ENCODE results near the gene RAB40B. TPM values are rescaled to one million over a fixed set of nuclear protein-coding genes. Genes with fewer than 3 reads are reported as not detected.
A peak's percentile ranks its signal among the peaks of the same experiment; 100 is the strongest.

Gene RAB40B
- total RNA-seq, 6 experiments from 2014 or later: 8.0 to 14.8 (median 9.3) TPM

- H3K27me3 Mint-ChIP-seq (ENCODE audit: insufficient read depth): peaks cover 4% of the 10 kb centered on the region; the same call in 1 of the 2 replicates
- no peak for DNase-seq
- TF ChIP-seq CTCF (IDR thresholded peaks at IDR 0.05): no peak
- no peaks in the 10 kb centered on the region for H3K9me3 Mint-ChIP-seq
- no peak overlapping the region for H3K4me3 Mint-ChIP-seq
- H3K4me1 Mint-ChIP-seq (ENCODE audit: low read depth): no peaks in the 10 kb centered on the region
- H3K27ac Mint-ChIP-seq: no peak overlapping the region
- peaks cover 30% of the 10 kb centered on the region for H3K36me3 Mint-ChIP-seq (ENCODE audit: low read depth)
These were observed 74.8 kb downstream of the RAB40B start for GRCh38 chr17:82623707-82624106.

- Mint-ChIP-seq H3K9me3 (no peaks in the 10 kb centered on the region), H3K27me3 (ENCODE audit: insufficient read depth) (peaks cover 4% of the 10 kb centered on the region; the same call in 1 of the 2 replicates), H3K36me3 (ENCODE audit: low read depth) (peaks cover 42% of the 10 kb centered on the region), H3K27ac (no peak overlapping the region), H3K4me1 (ENCODE audit: low read depth) (no peaks in the 10 kb centered on the region), H3K4me3 (no peak overlapping the region)
- no peak for TF ChIP-seq CTCF (IDR thresholded peaks at IDR 0.05)
- DNase-seq: no peak
These were observed 78.9 kb downstream of the RAB40B start for GRCh38 chr17:82619641-82620040.

GRCh38 chr17:82619211-82619610 is 79.3 kb downstream of the RAB40B start:
- no peak overlapping the region for H3K27ac Mint-ChIP-seq
- no peak for DNase-seq
- peaks cover 41% of the 10 kb centered on the region for H3K36me3 Mint-ChIP-seq (ENCODE audit: low read depth)
- no peak overlapping the region for H3K4me3 Mint-ChIP-seq
- no peaks in the 10 kb centered on the region for H3K9me3 Mint-ChIP-seq
- H3K4me1 Mint-ChIP-seq (ENCODE audit: low read depth): no peaks in the 10 kb centered on the region
- TF ChIP-seq CTCF (IDR thresholded peaks at IDR 0.05): no peak
- H3K27me3 Mint-ChIP-seq (ENCODE audit: insufficient read depth): peaks cover 4% of the 10 kb centered on the region; the same call in 1 of the 2 replicates

GRCh38 chr17:82616021-82616711 is 82.3 kb downstream of the RAB40B start:
- Mint-ChIP-seq H3K4me3 (no peak overlapping the region), H3K9me3 (no peaks in the 10 kb centered on the region), H3K36me3 (ENCODE audit: low read depth) (peaks cover 39% of the 10 kb centered on the region), H3K27me3 (ENCODE audit: insufficient read depth) (peaks cover 7% of the 10 kb centered on the region; the same call in 1 of the 2 replicates), H3K27ac (no peak overlapping the region), H3K4me1 (ENCODE audit: low read depth) (no peaks in the 10 kb centered on the region; the same call in 1 of the 2 replicates)
- TF ChIP-seq CTCF (IDR thresholded peaks at IDR 0.05): no peak
- no peak for DNase-seq

GRCh38 chr17:82615084-82616020 is 83.1 kb downstream of the RAB40B start:
- no peak overlapping the region for H3K4me3 Mint-ChIP-seq
- H3K9me3 Mint-ChIP-seq: no peaks in the 10 kb centered on the region
- H3K27ac Mint-ChIP-seq: no peak overlapping the region
- peaks cover 35% of the 10 kb centered on the region for H3K36me3 Mint-ChIP-seq (ENCODE audit: low read depth)
- peaks cover 7% of the 10 kb centered on the region; the same call in 1 of the 2 replicates for H3K27me3 Mint-ChIP-seq (ENCODE audit: insufficient read depth)
- no peaks in the 10 kb centered on the region; the same call in 1 of the 2 replicates for H3K4me1 Mint-ChIP-seq (ENCODE audit: low read depth)
- no peak for DNase-seq
- peak; percentile 52 for TF ChIP-seq CTCF (IDR thresholded peaks at IDR 0.05)
